Measurements from ENCODE around the gene MED10.

GRCh38 chr5:6373081-6373846 is 5.1 kb downstream of the MED10 start:
- TF ChIP-seq POLR2AphosphoS5 (IDR thresholded peaks at IDR 0.05; ENCODE audit: borderline replicate concordance, low read depth, low read length) (no peak), EZH2 (IDR thresholded peaks at IDR 0.05) (no peak), FOXP2 (optimal IDR thresholded peaks at IDR 0.05; ENCODE audit: control extremely low read depth, extremely low read length, insufficient read depth) (no peak)

Measured in SK-N-MC (cell line).